Measurements from ENCODE around the gene TSPY8.
"Not testable (repeated sequence)": the region's sequence is repeated elsewhere in the genome, so short reads cannot be mapped to it uniquely, and the experiment has no call there.

DNA sequence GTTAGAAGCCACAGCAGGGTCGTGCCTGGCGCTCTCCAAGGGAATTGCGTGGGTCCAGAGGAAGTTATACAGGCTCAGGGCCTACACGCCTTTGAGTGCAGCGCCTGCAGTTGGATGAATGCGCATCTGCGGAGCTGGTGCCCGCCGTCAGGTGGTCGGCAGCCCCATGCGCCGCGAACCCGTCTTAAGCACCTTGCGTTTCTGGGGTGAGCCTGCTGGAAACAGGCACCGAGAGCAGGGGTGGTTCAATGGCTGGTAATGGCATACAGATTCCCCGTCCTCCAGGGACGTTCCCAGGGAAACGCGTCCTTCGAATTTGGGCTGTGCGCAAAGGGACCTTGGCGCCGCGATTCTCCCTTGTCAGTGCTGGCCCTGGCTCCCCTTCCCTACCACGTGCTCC lies 38.9 kb downstream of the TSPY8 start:
- TF ChIP-seq EP300, POLR2A (IDR thresholded peaks at IDR 0.05): not testable (repeated sequence)
- TF ChIP-seq, protein P1, sequence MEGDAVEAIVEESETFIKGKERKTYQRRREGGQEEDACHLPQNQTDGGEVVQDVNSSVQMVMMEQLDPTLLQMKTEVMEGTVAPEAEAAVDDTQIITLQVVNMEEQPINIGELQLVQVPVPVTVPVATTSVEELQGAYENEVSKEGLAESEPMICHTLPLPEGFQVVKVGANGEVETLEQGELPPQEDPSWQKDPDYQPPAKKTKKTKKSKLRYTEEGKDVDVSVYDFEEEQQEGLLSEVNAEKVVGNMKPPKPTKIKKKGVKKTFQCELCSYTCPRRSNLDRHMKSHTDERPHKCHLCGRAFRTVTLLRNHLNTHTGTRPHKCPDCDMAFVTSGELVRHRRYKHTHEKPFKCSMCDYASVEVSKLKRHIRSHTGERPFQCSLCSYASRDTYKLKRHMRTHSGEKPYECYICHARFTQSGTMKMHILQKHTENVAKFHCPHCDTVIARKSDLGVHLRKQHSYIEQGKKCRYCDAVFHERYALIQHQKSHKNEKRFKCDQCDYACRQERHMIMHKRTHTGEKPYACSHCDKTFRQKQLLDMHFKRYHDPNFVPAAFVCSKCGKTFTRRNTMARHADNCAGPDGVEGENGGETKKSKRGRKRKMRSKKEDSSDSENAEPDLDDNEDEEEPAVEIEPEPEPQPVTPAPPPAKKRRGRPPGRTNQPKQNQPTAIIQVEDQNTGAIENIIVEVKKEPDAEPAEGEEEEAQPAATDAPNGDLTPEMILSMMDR (IDR thresholded peaks at IDR 0.05), result not testable (repeated sequence)
